Activated CD8-positive, alpha-beta memory T cell treated with anti-CD3 and anti-CD28 coated beads for 4 hours (primary cell): ENCODE measurements around the gene SAMD11.

Source experiments
- DNase-seq, 2 donors: peaks; one replicate each; pipeline ENCODE4 v3.0.0-alpha.2; 2020; ENCODE audit warnings: low read depth in 2 of 2

SAMD11 gene

GRCh38 chr1:917466-918091, 6.1 kb upstream of the SAMD11 start:
- DNase-seq: no peak

- no peak for DNase-seq
Observed at GRCh38 chr1:918353-918752, 5.4 kb upstream of the SAMD11 start.

GRCh38 chr1:918843-919242, 4.9 kb upstream of the SAMD11 start:
- no peak for DNase-seq

- DNase-seq: no peak
Observed at GRCh38 chr1:919271-919872, 4.4 kb upstream of the SAMD11 start.

- DNase-seq: no peak
Observed at GRCh38 chr1:920010-920409, 3.7 kb upstream of the SAMD11 start.

- DNase-seq: no peak
Observed at GRCh38 chr1:920521-920920, 3.2 kb upstream of the SAMD11 start.

GRCh38 chr1:921011-921837, 2.5 kb upstream of the SAMD11 start:
- DNase-seq: no peak

- DNase-seq: no peak
Observed at GRCh38 chr1:923991-924655, 400 bp downstream of the SAMD11 start.

- no peak for DNase-seq
Observed at GRCh38 chr1:924656-925560, 1.2 kb downstream of the SAMD11 start.

- no peak for DNase-seq
Observed at GRCh38 chr1:925561-926421, 2.1 kb downstream of the SAMD11 start.

- DNase-seq: no peak
Observed at GRCh38 chr1:927234-927633, 3.5 kb downstream of the SAMD11 start.

- DNase-seq: no peak
Observed at GRCh38 chr1:927748-928147, 4.0 kb downstream of the SAMD11 start.

- no peak for DNase-seq
Observed at GRCh38 chr1:928825-929661, 5.3 kb downstream of the SAMD11 start.

- DNase-seq: no peak
Observed at GRCh38 chr1:929712-930632, 6.2 kb downstream of the SAMD11 start.

- no peak for DNase-seq
Observed at GRCh38 chr1:930633-931138, 7.0 kb downstream of the SAMD11 start.

GRCh38 chr1:931380-932172, 7.9 kb downstream of the SAMD11 start:
- DNase-seq: no peak

- no peak for DNase-seq
Observed at GRCh38 chr1:932173-932510, 8.4 kb downstream of the SAMD11 start.
